GM18507 (cell line): ENCODE data around the gene TLR4.

Source experiments
- DNase-seq: peaks from one replicate; pipeline ENCODE4 v3.0.0; 2011; ENCODE audit warnings: low read depth; ENCODE audit not compliant: insufficient read length; ENCODE audit errors: extremely low spot score
- FAIRE-seq: peaks from 2 replicates; lab custom pipeline; 2011; peaks lifted over from hg19 to GRCh38; lab: Jason Lieb, UNC

Gene TLR4

GRCh38 chr9:117739206-117739605 lies 35.0 kb downstream of the TLR4 start:
- DNase-seq = no peak
- no peak for FAIRE-seq

GRCh38 chr9:117739624-117740347 lies 35.6 kb downstream of the TLR4 start:
- FAIRE-seq (no peak), DNase-seq (no peak)

GRCh38 chr9:117742131-117742530 lies 37.9 kb downstream of the TLR4 start:
- no peak for DNase-seq
- no peak for FAIRE-seq

- FAIRE-seq (peak; percentile 12), DNase-seq (no peak)
Observed at GRCh38 chr9:117744369-117744768, 40.2 kb downstream of the TLR4 start.

- FAIRE-seq (no peak), DNase-seq (no peak)
Observed at GRCh38 chr9:117744856-117745389, 40.7 kb downstream of the TLR4 start.

- DNase-seq = no peak
- no peak for FAIRE-seq
Observed at GRCh38 chr9:117745598-117745997, 41.4 kb downstream of the TLR4 start.

- FAIRE-seq (no peak), DNase-seq (no peak)
Observed at GRCh38 chr9:117746263-117746662, 42.1 kb downstream of the TLR4 start.

- FAIRE-seq (no peak), DNase-seq (no peak)
Observed at GRCh38 chr9:117747386-117747970, 43.3 kb downstream of the TLR4 start.

- FAIRE-seq = no peak
Observed at GRCh38 chr9:117750401-117750800, 46.2 kb downstream of the TLR4 start.

GRCh38 chr9:117752894-117753293 lies 48.7 kb downstream of the TLR4 start:
- FAIRE-seq = no peak
- DNase-seq = no peak

More at GRCh38 chr9:117750401-117750800, 46.2 kb downstream of the TLR4 start:
- DNase-seq = no peak

GRCh38 chr9:117757561-117758190 lies 53.5 kb downstream of the TLR4 start:
- DNase-seq = no peak
- no peak for FAIRE-seq

GRCh38 chr9:117763314-117763713 lies 59.1 kb downstream of the TLR4 start:
- DNase-seq = no peak
- no peak for FAIRE-seq

- no peak for DNase-seq
- no peak for FAIRE-seq
Observed at GRCh38 chr9:117768750-117769395, 64.7 kb downstream of the TLR4 start.

- no peak for FAIRE-seq
Observed at GRCh38 chr9:117771136-117771535, 66.9 kb downstream of the TLR4 start.

GRCh38 chr9:117772960-117773359 lies 68.8 kb downstream of the TLR4 start:
- FAIRE-seq = no peak
- no peak for DNase-seq

More at GRCh38 chr9:117771136-117771535, 66.9 kb downstream of the TLR4 start:
- DNase-seq = no peak
